IPS-11a (cell line): ENCODE data around the gene FZD2.
"Not testable (repeated sequence)": the region's sequence is repeated elsewhere in the genome, so short reads cannot be mapped to it uniquely, and the experiment has no call there.

Experiments used
- H3K4me3 ChIP-seq: one replicate; pipeline ENCODE4 v1.5.1; 2013; ENCODE audit warnings: low read depth, low read length, control low read depth

The FZD2 gene

GRCh38 chr17:44572801-44573200 is 15.5 kb downstream of the FZD2 start:
- no peak overlapping the region for H3K4me3 ChIP-seq

GRCh38 chr17:44575403-44575802 is 18.1 kb downstream of the FZD2 start:
- H3K4me3 ChIP-seq, result no peak overlapping the region

GRCh38 chr17:44578947-44579346 is 21.7 kb downstream of the FZD2 start:
- H3K4me3 ChIP-seq, result no peak overlapping the region

DNA sequence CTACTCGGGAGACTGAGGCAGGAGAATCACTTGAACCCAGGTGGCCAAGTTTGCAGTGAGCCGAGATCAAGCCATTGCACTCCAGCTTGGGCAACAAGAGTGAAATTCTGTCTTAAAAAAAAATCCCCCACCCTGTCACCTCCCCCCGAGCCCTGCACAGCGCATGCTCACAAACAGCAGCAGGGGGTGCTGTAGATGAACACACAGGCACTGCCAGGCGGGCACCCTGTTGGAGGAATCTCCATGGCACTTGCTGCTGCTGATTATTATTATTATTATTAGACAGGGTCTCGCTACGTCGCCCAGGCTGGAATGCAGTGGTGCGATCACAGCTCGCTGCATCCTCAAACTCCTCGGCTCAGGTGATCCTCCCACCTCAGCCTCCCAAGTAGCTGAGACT is 24.6 kb downstream of the FZD2 start:
- H3K4me3 ChIP-seq, result no peak overlapping the region

- no peak overlapping the region for H3K4me3 ChIP-seq
Measured at GRCh38 chr17:44584443-44584842, 27.2 kb downstream of the FZD2 start.

- H3K4me3 ChIP-seq, result no peak overlapping the region
Measured at GRCh38 chr17:44585315-44585714, 28.0 kb downstream of the FZD2 start.

GRCh38 chr17:44587339-44587738 is 30.1 kb downstream of the FZD2 start:
- H3K4me3 ChIP-seq, result no peak overlapping the region

GRCh38 chr17:44589316-44590071 is 32.2 kb downstream of the FZD2 start:
- H3K4me3 ChIP-seq, result no peak overlapping the region

DNA sequence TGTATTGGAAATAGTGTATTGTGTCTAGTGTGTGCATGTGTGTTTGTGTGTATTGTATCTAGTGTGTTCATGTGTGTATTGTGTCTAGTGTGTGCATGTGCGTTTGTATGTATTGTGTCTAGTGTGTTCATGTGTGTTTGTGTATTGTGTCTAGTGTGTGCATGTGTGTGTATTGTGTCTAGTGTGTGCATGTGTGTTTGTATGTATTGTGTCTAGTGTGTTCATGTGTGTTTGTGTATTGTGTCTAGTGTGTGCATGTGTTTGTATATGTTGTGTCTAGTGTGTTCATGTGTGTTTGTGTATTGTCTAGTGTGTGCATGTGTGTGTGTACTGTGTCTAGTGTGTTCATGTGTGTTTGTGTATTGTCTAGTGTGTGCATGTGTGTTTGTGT is 32.8 kb downstream of the FZD2 start:
- not testable (repeated sequence) for H3K4me3 ChIP-seq

- H3K4me3 ChIP-seq, result not testable (repeated sequence)
Measured at GRCh38 chr17:44590762-44591161, 33.5 kb downstream of the FZD2 start.

GRCh38 chr17:44591206-44591605 is 33.9 kb downstream of the FZD2 start:
- H3K4me3 ChIP-seq, result no peak overlapping the region

DNA sequence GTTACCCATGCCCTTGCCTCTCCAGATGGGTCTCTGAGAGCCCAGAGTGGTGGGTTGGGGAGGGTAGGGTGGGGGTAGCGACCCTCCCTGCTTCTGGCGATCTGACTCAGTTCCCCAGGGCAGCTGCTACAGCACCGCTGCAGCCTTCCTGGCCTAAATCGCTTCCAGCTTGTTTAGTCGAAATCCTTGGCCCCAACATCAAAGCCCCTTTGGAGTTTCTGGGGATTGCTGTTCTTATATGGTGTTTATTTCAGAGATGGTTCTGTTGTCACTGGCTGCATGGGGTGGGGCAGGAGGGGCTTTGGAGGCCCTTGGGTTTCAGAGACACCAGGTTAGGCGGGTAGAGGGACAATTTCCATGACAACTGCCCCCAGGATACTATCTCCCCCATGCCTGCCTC is 35.9 kb downstream of the FZD2 start:
- no peak overlapping the region for H3K4me3 ChIP-seq

DNA sequence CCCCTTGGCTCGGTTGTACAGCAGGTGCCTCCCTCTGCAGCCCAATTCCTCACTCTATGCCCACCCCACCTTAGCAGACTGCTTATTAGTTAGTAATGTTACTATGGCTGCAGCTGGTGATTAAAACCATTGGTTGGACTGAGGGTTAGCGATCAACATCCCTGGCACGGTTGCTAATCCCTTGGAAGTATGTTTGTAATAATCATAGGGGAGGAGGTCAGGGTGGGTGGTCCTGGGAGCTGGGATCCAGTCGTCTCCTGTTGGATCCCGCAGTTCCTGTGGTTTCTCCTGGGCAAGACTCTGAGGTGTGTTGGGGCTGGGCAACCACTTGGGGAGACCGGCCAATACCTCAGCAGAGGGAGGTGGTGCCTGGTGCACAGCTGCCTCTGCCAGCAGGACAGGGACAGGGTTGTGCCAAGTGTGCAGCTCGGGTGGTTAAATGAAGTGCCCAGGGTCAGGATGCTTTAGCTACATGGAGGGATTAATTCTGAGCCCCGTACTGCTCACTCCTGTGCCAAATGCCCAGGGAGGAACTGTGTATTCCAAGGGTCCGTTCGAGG is 38.0 kb downstream of the FZD2 start:
- H3K4me3 ChIP-seq, result no peak overlapping the region

DNA sequence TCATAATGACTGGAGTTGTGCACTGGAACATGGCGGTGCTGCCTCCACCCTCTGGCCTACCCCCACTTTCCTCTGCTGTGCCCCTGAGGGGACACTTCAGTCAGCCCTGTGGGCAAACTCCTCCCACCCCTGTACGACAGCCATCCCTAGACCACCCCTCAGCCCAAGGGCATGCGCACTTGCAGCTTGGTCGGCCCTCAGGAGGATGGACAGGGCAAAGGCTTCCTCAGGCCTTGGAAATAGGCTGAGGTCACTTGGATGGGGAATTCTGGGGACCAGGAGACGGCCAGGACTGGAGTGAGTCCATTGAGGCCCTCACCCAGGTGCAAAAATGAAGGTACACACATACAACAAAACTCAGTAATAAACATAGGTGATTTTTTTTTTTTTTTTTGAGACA is 41.0 kb downstream of the FZD2 start:
- H3K4me3 ChIP-seq, result no peak overlapping the region

DNA sequence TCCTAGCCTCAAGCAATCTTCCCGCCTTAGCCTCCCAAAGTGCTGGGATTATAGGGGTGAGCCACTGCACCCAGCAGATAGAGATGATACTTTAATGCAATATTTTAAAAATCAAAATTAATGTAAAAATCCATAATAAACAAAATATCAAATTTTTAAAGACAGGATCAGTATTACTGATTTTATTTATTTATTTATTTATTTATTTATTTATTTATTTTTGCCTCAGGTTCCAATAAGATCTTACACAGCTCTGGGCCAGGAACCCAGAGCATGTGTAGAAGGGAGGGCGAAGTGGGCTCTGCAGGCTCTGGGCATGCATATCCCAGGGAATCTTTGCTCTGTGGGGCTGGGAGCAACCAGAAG is 41.6 kb downstream of the FZD2 start:
- no peak overlapping the region for H3K4me3 ChIP-seq

DNA sequence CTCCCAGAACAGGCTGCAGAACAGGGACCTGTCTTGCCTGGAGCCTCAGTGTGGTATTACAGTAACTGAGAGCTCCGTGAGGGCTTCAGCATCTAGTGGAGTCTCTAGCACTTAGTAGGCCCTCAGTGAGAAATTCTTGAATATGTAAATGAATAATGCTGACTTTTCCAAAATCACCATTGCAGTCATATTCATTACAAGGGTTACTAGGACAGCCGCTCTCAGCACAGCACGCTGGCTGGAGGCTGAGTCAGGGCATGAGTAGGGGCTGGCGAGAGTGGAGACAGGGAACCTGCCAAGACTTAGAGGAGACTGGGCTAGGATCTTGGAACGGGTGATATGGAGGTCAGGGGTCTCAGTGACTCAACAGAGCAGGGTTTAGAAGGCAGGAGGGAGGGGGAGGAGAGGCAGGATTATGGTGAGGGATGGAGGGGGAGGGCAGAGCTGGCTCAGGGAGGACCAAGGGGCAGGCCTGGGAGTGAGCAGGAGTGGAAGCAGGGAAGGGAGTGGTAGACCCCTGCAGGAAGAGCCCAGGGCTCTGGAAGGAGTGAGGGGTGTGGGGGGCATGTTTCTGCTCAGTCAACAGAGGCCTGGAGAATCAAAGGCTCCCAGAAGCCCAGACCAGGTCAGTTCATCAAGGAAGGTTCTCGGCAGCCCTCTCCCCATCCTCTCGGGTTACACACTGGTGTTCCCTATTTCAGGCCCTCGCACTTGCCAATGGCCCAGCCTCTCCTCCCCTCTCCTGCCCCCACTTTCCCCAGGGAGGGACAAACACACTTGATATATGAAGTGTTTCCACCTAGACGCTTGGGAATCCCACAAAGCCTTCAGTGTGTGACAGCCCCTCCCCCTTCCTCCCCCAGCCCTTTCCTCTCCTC is 42.3 kb downstream of the FZD2 start:
- no peak overlapping the region for H3K4me3 ChIP-seq

GRCh38 chr17:44601539-44601938 is 44.3 kb downstream of the FZD2 start:
- no peak overlapping the region for H3K4me3 ChIP-seq

DNA sequence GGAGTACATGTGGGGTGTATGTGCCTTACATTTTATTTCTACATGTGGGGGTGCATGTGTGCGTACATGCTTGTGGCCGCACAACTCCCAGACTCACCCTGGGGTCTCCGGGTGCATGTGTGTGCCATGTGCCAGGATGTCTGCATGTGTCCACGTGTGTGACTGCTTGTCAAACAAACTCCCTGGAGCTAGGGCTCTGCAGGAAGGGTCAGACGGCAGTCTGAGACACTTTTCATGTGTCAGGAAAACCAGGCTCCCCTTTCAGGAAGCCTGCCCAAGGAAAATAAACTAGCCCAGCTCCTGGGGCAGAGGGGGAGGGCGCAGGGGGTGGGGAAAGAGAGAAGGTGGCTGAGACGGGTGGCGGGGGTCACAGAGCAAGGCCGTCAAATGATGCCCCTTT is 44.7 kb downstream of the FZD2 start:
- no peak overlapping the region for H3K4me3 ChIP-seq

- no peak overlapping the region for H3K4me3 ChIP-seq
Measured at GRCh38 chr17:44602390-44602789, 45.1 kb downstream of the FZD2 start.

GRCh38 chr17:44602970-44603369 is 45.7 kb downstream of the FZD2 start:
- no peak overlapping the region for H3K4me3 ChIP-seq

GRCh38 chr17:44604116-44604761 is 47.0 kb downstream of the FZD2 start:
- H3K4me3 ChIP-seq, result no peak overlapping the region
